ENCODE data around the gene MZT2A.

GRCh38 chr2:131521961-131522781 is 30.0 kb upstream of the MZT2A start:
- TF ChIP-seq EGR1 (IDR thresholded peaks at IDR 0.05; ENCODE audit: low read depth in 2 of 2): no peak
- no peak for TF ChIP-seq HNF4G (IDR thresholded peaks at IDR 0.05)
- TF ChIP-seq CTCF (IDR thresholded peaks at IDR 0.05; ENCODE audit: low read depth, low read length, missing input control): no peak
- TF ChIP-seq TAF1 (conservative IDR thresholded peaks at IDR 0.05): no peak
- TF ChIP-seq JUND (IDR thresholded peaks at IDR 0.05): no peak
- TF ChIP-seq ATF3 (IDR thresholded peaks at IDR 0.05): no peak
- TF ChIP-seq REST (IDR thresholded peaks at IDR 0.05): no peak
- no peak for TF ChIP-seq SP1 (IDR thresholded peaks at IDR 0.05)
- TF ChIP-seq FOXA1 (IDR thresholded peaks at IDR 0.05): no peak

All from liver (tissue), 3 donors.